Measurements from ENCODE around the gene MAP2K4.
A peak's percentile ranks its signal among the peaks of the same experiment; 100 is the strongest.

Gene MAP2K4

GRCh38 chr17:11986179-11986941 lies 34.3 kb upstream of the MAP2K4 start:
- Histone ChIP-seq H3K9me3 (ENCODE audit: control insufficient read depth, insufficient read depth, low read depth, low read length) (no peaks in the 10 kb centered on the region), H3K27ac (ENCODE audit: extremely low read depth, low read depth, low read length) (no peak overlapping the region), H3K4me3 (ENCODE audit: low read depth, low read length) (no peak overlapping the region), H3K4me1 (ENCODE audit: control insufficient read depth, insufficient read depth, low read length) (no peaks in the 10 kb centered on the region), H3K36me3 (ENCODE audit: control insufficient read depth in 2 of 2, insufficient read depth in 1 of 2, low read length in 2 of 2) (peaks cover 33 to 50% of the 10 kb centered on the region in 2 experiments)
- no peak for TF ChIP-seq ZNF707 (tag by site-specific recombination; IDR thresholded peaks at IDR 0.05)
- no peak for TF ChIP-seq ZNF239 (tag by site-specific recombination; IDR thresholded peaks at IDR 0.05)
- TF ChIP-seq ZNF48 (tag by site-specific recombination; IDR thresholded peaks at IDR 0.05): no peak
- no peak for TF ChIP-seq ZBTB10 (tag by site-specific recombination; IDR thresholded peaks at IDR 0.05)
- TF ChIP-seq ZNF449 (tag by site-specific recombination; IDR thresholded peaks at IDR 0.05): no peak
- ChIA-PET POLR2A (interaction anchor here (0.6 to 2.3 kb wide), 2 partner anchors 11 to 15 kb away, joined by 6 to 12 read pairs; partner anchors contain the start of gene ZNF18), CTCF (interaction anchor here (0.6 to 2.3 kb wide), 15 partner anchors 8 to 1353 kb away, joined by 3 to 13 read pairs (median 4); partner anchors contain the start of gene ZNF18)

- no peak overlapping the region for H3K27ac ChIP-seq (ENCODE audit: extremely low read depth, low read depth, low read length)
- H3K4me3 ChIP-seq (ENCODE audit: low read depth, low read length): no peak overlapping the region
- H3K9me3 ChIP-seq (ENCODE audit: control insufficient read depth, insufficient read depth, low read depth, low read length): no peaks in the 10 kb centered on the region
- POLR2A ChIA-PET: interaction anchor here (0.6 to 2.3 kb wide), 2 partner anchors 10 to 16 kb away, joined by 6 to 12 read pairs; partner anchors contain the start of gene ZNF18
- H3K4me1 ChIP-seq (ENCODE audit: control insufficient read depth, insufficient read depth, low read length): no peaks in the 10 kb centered on the region
- H3K36me3 ChIP-seq (ENCODE audit: control insufficient read depth in 2 of 2, insufficient read depth in 1 of 2, low read length in 2 of 2): peaks cover 33 to 56% of the 10 kb centered on the region in 2 experiments
- CTCF ChIA-PET: interaction anchor here (0.6 to 2.3 kb wide), 14 partner anchors 10 to 1354 kb away, joined by 3 to 13 read pairs (median 4); partner anchors contain the start of gene ZNF18
- TF ChIP-seq PRDM10 (tag by site-specific recombination; IDR thresholded peaks at IDR 0.05) (no peak), PRDM1 (tag by site-specific recombination; IDR thresholded peaks at IDR 0.05) (0 out of 2 replicates have a peak, but pooled peaks have one; percentile 42), ZNF654 (tag by site-specific recombination; IDR thresholded peaks at IDR 0.05; ENCODE audit: low read depth) (peak; percentile 65)
These were observed 33.7 kb upstream of the MAP2K4 start for GRCh38 chr17:11986942-11987329.

GRCh38 chr17:11990363-11990983 lies 30.2 kb upstream of the MAP2K4 start:
- no peak overlapping the region for H3K4me3 ChIP-seq (ENCODE audit: low read depth, low read length)
- H3K36me3 ChIP-seq (ENCODE audit: control insufficient read depth in 2 of 2, insufficient read depth in 1 of 2, low read length in 2 of 2): peaks cover 23 to 43% of the 10 kb centered on the region in 2 experiments
- no peak overlapping the region for H3K27ac ChIP-seq (ENCODE audit: extremely low read depth, low read depth, low read length)
- ChIA-PET POLR2A (interaction anchor here (0.6 kb wide), 1 partner anchor 657 kb away, joined by 3 read pairs; no protein-coding TSS in a partner anchor), CTCF (interaction anchor here (0.9 to 2.3 kb wide), 6 partner anchors 30 to 1115 kb away, joined by 3 to 12 read pairs (median 4); partner anchors contain the start of gene MAP2K4)
- H3K9me3 ChIP-seq (ENCODE audit: control insufficient read depth, insufficient read depth, low read depth, low read length): no peaks in the 10 kb centered on the region
- no peaks in the 10 kb centered on the region for H3K4me1 ChIP-seq (ENCODE audit: control insufficient read depth, insufficient read depth, low read length)
- TF ChIP-seq ZXDB (tag by site-specific recombination; IDR thresholded peaks at IDR 0.05) (no peak), GFI1B (tag by site-specific recombination; IDR thresholded peaks at IDR 0.05) (no peak), TSHZ1 (tag by site-specific recombination; IDR thresholded peaks at IDR 0.05; ENCODE audit: borderline replicate concordance) (no peak), ZNF37A (tag by site-specific recombination; IDR thresholded peaks at IDR 0.05) (no peak), ZBTB48 (tag by site-specific recombination; IDR thresholded peaks at IDR 0.05) (no peak), ZNF596 (tag by site-specific recombination; IDR thresholded peaks at IDR 0.05) (no peak), ZNF660 (tag by site-specific recombination; IDR thresholded peaks at IDR 0.05) (no peak)
